IPS-20b (cell line): Measurements from ENCODE around the gene LILRA6.
A peak's percentile ranks its signal among the peaks of the same experiment; 100 is the strongest.
"Not testable (repeated sequence)": the region's sequence is repeated elsewhere in the genome, so short reads cannot be mapped to it uniquely, and the experiment has no call there.

Experiments used
- H3K27ac ChIP-seq: one replicate; pipeline ENCODE4 v1.5.1; 2013; ENCODE audit warnings: low read length
- H3K27me3 ChIP-seq: 2 replicates; pipeline ENCODE4 v1.6.1; 2013; ENCODE audit warnings: mild to moderate bottlenecking, low read length, inconsistent platforms; ENCODE audit not compliant: insufficient read depth
- H3K36me3 ChIP-seq: 2 replicates; pipeline ENCODE4 v1.6.1; 2013; ENCODE audit warnings: low read depth, mild to moderate bottlenecking, inconsistent platforms, low read length, moderate library complexity; ENCODE audit not compliant: insufficient read depth
- H3K4me1 ChIP-seq: 2 replicates; pipeline ENCODE4 v1.6.1; 2013; ENCODE audit warnings: mild to moderate bottlenecking, control low read depth, inconsistent platforms, low read length, moderate library complexity; ENCODE audit not compliant: insufficient read depth
- H3K4me3 ChIP-seq: 2 replicates; pipeline ENCODE4 v1.5.1; 2013; ENCODE audit warnings: mild to moderate bottlenecking, low read length, inconsistent platforms
- H3K9ac ChIP-seq: 2 replicates; pipeline ENCODE4 v1.6.1; 2013; ENCODE audit warnings: low read depth, mild to moderate bottlenecking, inconsistent platforms, low read length, moderate library complexity
- H3K9me3 ChIP-seq: 2 replicates; pipeline ENCODE4 v1.6.1; 2013; ENCODE audit warnings: mild to moderate bottlenecking, low read depth, low read length, inconsistent platforms; ENCODE audit not compliant: insufficient read depth

LILRA6 gene

GRCh38 chr19:54201172-54201701 is 41.4 kb downstream of the LILRA6 start:
- peak overlapping the region; percentile 84 for H3K4me3 ChIP-seq
- H3K27me3 ChIP-seq = no peaks in the 10 kb centered on the region
- peaks cover 22% of the 10 kb centered on the region for H3K4me1 ChIP-seq
- peaks cover 53% of the 10 kb centered on the region for H3K36me3 ChIP-seq
- H3K9me3 ChIP-seq = no peaks in the 10 kb centered on the region
- H3K27ac ChIP-seq = peak overlapping the region; percentile 80
- peak overlapping the region; percentile 95 for H3K9ac ChIP-seq

DNA sequence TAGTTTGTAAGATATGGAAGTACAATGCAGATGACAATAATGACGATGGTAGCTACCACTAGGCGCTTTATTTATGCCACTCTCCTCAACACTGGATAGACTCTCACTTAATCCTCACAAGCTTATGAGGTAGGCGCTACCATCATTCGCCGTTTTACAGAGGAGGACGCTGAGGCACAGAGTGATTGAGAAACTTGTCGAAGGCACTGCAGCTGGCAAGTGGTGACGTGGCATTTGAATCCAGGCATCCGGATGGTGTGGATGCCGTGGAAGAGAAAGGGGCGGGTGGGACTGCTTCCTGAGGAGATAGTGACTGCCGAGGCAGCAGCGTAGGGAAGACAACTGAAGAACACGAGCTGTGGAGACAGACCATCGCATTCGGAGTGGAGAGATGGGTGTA is 43.2 kb downstream of the LILRA6 start:
- no peak overlapping the region for H3K4me3 ChIP-seq
- H3K9me3 ChIP-seq = no peaks in the 10 kb centered on the region
- H3K4me1 ChIP-seq = peaks cover 13% of the 10 kb centered on the region
- no peak overlapping the region for H3K27ac ChIP-seq
- H3K9ac ChIP-seq = peak overlapping the region; percentile 13; the same call in 1 of the 2 replicates
- H3K27me3 ChIP-seq = no peaks in the 10 kb centered on the region
- H3K36me3 ChIP-seq = peaks cover 39% of the 10 kb centered on the region

- Histone ChIP-seq H3K36me3 (peaks cover 27% of the 10 kb centered on the region), H3K9ac (no peak overlapping the region), H3K4me3 (no peak overlapping the region), H3K9me3 (no peaks in the 10 kb centered on the region), H3K27me3 (no peaks in the 10 kb centered on the region), H3K27ac (no peak overlapping the region), H3K4me1 (peaks cover 3% of the 10 kb centered on the region; the same call in 1 of the 2 replicates)
Measured at GRCh38 chr19:54197121-54197520, 45.5 kb downstream of the LILRA6 start.

DNA sequence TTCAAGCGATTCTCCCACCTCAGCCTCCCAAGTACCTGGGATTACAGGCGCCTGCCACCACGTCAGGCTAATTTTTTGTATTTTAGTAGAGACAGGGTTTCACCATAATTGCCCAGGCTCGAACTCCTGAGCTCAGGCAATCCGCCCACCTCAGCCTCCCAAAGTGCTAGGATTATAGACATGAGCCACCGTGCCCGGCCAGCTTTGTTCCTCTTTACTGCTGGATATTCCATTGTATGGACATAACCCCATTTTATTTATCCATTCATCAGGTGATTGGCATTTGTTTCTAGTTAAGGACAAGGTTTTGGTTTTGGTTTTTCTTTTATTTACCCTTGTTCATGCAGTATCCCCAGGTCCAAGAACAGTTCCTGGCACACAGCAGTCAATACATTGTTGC is 46.1 kb downstream of the LILRA6 start:
- H3K36me3 ChIP-seq = peaks cover 21% of the 10 kb centered on the region
- H3K4me1 ChIP-seq = peaks cover 4% of the 10 kb centered on the region; the same call in 1 of the 2 replicates
- H3K9ac ChIP-seq = no peak overlapping the region
- no peaks in the 10 kb centered on the region for H3K9me3 ChIP-seq
- no peak overlapping the region for H3K27ac ChIP-seq
- no peaks in the 10 kb centered on the region for H3K27me3 ChIP-seq
- H3K4me3 ChIP-seq = no peak overlapping the region

- not testable (repeated sequence) for H3K27me3 ChIP-seq, H3K9ac ChIP-seq, H3K4me1 ChIP-seq, H3K27ac ChIP-seq, H3K4me3 ChIP-seq, H3K9me3 ChIP-seq
- H3K36me3 ChIP-seq = peaks cover 15% of the 10 kb centered on the region
Measured at GRCh38 chr19:54194463-54194862, 48.1 kb downstream of the LILRA6 start.

- Histone ChIP-seq H3K9me3 (no peaks in the 10 kb centered on the region), H3K9ac (no peak overlapping the region), H3K36me3 (peaks cover 15% of the 10 kb centered on the region), H3K27me3 (no peaks in the 10 kb centered on the region), H3K27ac (no peak overlapping the region), H3K4me1 (peaks cover 4% of the 10 kb centered on the region; the same call in 1 of the 2 replicates), H3K4me3 (no peak overlapping the region)
Measured at GRCh38 chr19:54193011-54193410, 49.6 kb downstream of the LILRA6 start.

GRCh38 chr19:54191811-54192453 is 50.7 kb downstream of the LILRA6 start:
- Histone ChIP-seq H3K27ac (peak overlapping the region; percentile 53), H3K36me3 (peaks cover 20% of the 10 kb centered on the region), H3K27me3 (no peaks in the 10 kb centered on the region), H3K4me3 (peak overlapping the region; percentile 75), H3K9me3 (no peaks in the 10 kb centered on the region), H3K4me1 (peaks cover 4% of the 10 kb centered on the region; the same call in 1 of the 2 replicates), H3K9ac (peak overlapping the region; percentile 91)

- peaks cover 27% of the 10 kb centered on the region for H3K36me3 ChIP-seq
- H3K9ac ChIP-seq = peak within 1 kb of the TSS; percentile 91
- peaks cover 4% of the 10 kb centered on the region; the same call in 1 of the 2 replicates for H3K4me1 ChIP-seq
- H3K27me3 ChIP-seq = no peaks in the 10 kb centered on the region
- peak within 1 kb of the TSS; percentile 75 for H3K27ac ChIP-seq
- H3K4me3 ChIP-seq = peak within 1 kb of the TSS; percentile 75
- no peaks in the 10 kb centered on the region for H3K9me3 ChIP-seq
Measured at GRCh38 chr19:54191011-54191810, 51.4 kb downstream of the LILRA6 start, which contains the start of gene TSEN34. Gene TSEN34 (plus strand): TSS chr19:54191308. CDS start chr19:54191365, 57 bp downstream.

GRCh38 chr19:54190503-54191010 is 52.0 kb downstream of the LILRA6 start:
- Histone ChIP-seq H3K36me3 (peaks cover 27% of the 10 kb centered on the region), H3K9me3 (no peaks in the 10 kb centered on the region), H3K9ac (peak overlapping the region; percentile 91), H3K4me1 (peaks cover 4% of the 10 kb centered on the region; the same call in 1 of the 2 replicates), H3K27me3 (no peaks in the 10 kb centered on the region), H3K4me3 (peak overlapping the region; percentile 75), H3K27ac (peak overlapping the region; percentile 75)

- Histone ChIP-seq H3K9me3 (no peaks in the 10 kb centered on the region), H3K9ac (peak overlapping the region; percentile 93), H3K36me3 (peaks cover 29% of the 10 kb centered on the region), H3K27me3 (no peaks in the 10 kb centered on the region), H3K27ac (peak overlapping the region; percentile 75), H3K4me1 (peaks cover 4% of the 10 kb centered on the region; the same call in 1 of the 2 replicates), H3K4me3 (peak overlapping the region; percentile 87)
Measured at GRCh38 chr19:54189735-54190502, 52.7 kb downstream of the LILRA6 start.

GRCh38 chr19:54189145-54189734 is 53.4 kb downstream of the LILRA6 start, which contains the start of gene MBOAT7:
Gene MBOAT7 (minus strand): TSS chr19:54189580. CDS start chr19:54188508, 1,072 bp downstream.
- Histone ChIP-seq H3K27ac (peak within 1 kb of the TSS; percentile 75), H3K4me3 (peak within 1 kb of the TSS; percentile 87), H3K27me3 (no peaks in the 10 kb centered on the region), H3K36me3 (peaks cover 29% of the 10 kb centered on the region), H3K9ac (peak within 1 kb of the TSS; percentile 93), H3K9me3 (no peaks in the 10 kb centered on the region), H3K4me1 (peaks cover 4% of the 10 kb centered on the region; the same call in 1 of the 2 replicates)
